Measurements from ENCODE around the gene HOXD10. TPM values are rescaled to one million over a fixed set of nuclear protein-coding genes. Genes with fewer than 3 reads are reported as not detected.

Gene HOXD10
- total and polyA plus RNA-seq, 9 of the 15 experiments (the other 6 are each of a cell fraction or from before 2014, with no cell fraction given) = not detected

DNA sequence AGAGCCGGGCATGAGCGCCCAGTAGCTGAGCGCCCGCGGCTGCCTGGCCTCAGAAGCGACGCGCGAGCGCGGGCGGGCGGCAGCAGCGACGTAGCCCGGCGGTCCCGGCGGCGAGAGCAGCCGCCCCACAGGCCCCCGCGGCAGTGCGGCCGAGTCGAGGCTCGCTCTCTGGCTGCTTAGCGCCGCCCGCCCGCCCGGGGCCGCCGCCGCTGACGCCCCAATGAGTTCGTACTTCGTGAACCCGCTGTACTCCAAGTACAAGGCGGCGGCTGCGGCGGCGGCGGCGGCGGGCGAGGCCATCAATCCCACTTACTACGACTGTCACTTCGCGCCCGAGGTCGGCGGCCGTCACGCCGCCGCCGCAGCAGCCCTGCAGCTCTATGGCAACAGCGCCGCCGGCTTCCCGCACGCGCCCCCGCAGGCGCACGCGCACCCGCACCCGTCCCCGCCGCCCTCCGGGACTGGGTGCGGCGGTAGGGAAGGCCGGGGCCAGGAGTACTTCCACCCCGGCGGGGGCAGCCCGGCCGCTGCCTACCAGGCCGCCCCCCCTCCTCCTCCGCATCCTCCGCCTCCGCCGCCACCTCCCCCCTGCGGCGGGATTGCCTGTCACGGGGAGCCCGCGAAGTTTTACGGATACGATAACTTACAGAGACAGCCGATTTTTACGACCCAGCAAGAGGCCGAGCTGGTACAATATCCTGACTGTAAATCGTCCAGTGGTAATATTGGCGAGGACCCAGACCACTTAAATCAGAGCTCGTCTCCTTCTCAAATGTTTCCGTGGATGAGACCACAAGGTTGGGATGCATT lies 13.8 kb downstream of the HOXD10 start (continued):
- TF ChIP-seq NRF1 (conservative IDR thresholded peaks at IDR 0.05 in 1 of 2, IDR thresholded peaks at IDR 0.05 in 1 of 2) = peak; percentile 86 to 87
- no peak for TF ChIP-seq CHCHD3 (CRISPR knock-in tag; IDR thresholded peaks at IDR 0.05)
- TF ChIP-seq SIN3B (IDR thresholded peaks at IDR 0.05; ENCODE audit: low read depth) = no peak
- TF ChIP-seq, protein P1, sequence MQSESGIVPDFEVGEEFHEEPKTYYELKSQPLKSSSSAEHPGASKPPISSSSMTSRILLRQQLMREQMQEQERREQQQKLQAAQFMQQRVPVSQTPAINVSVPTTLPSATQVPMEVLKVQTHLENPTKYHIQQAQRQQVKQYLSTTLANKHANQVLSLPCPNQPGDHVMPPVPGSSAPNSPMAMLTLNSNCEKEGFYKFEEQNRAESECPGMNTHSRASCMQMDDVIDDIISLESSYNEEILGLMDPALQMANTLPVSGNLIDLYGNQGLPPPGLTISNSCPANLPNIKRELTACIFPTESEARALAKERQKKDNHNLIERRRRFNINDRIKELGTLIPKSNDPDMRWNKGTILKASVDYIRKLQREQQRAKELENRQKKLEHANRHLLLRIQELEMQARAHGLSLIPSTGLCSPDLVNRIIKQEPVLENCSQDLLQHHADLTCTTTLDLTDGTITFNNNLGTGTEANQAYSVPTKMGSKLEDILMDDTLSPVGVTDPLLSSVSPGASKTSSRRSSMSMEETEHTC (IDR thresholded peaks at IDR 0.05) = 0 out of 2 replicates have a peak, but pooled peaks have one; percentile 28
- TF ChIP-seq SMAD4 (CRISPR knock-in tag; conservative IDR thresholded peaks at IDR 0.05) = 0 out of 2 replicates have a peak, but pooled peaks have one; percentile 58
- no peak for TF ChIP-seq ZNF143 (CRISPR knock-in tag; IDR thresholded peaks at IDR 0.05)
- TF ChIP-seq MCM5 (IDR thresholded peaks at IDR 0.05; ENCODE audit: low read depth) = no peak
- no peak for TF ChIP-seq SRSF9 (IDR thresholded peaks at IDR 0.05; ENCODE audit: borderline replicate concordance, low read depth, low read length)
- TF ChIP-seq, protein P2, sequence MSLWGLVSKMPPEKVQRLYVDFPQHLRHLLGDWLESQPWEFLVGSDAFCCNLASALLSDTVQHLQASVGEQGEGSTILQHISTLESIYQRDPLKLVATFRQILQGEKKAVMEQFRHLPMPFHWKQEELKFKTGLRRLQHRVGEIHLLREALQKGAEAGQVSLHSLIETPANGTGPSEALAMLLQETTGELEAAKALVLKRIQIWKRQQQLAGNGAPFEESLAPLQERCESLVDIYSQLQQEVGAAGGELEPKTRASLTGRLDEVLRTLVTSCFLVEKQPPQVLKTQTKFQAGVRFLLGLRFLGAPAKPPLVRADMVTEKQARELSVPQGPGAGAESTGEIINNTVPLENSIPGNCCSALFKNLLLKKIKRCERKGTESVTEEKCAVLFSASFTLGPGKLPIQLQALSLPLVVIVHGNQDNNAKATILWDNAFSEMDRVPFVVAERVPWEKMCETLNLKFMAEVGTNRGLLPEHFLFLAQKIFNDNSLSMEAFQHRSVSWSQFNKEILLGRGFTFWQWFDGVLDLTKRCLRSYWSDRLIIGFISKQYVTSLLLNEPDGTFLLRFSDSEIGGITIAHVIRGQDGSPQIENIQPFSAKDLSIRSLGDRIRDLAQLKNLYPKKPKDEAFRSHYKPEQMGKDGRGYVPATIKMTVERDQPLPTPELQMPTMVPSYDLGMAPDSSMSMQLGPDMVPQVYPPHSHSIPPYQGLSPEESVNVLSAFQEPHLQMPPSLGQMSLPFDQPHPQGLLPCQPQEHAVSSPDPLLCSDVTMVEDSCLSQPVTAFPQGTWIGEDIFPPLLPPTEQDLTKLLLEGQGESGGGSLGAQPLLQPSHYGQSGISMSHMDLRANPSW (CRISPR knock-in tag; IDR thresholded peaks at IDR 0.05) = no peak
- TF ChIP-seq NCOA1 (IDR thresholded peaks at IDR 0.05; ENCODE audit: low read depth) = no peak
- TF ChIP-seq EZH2 (IDR thresholded peaks at IDR 0.05; ENCODE audit: borderline replicate concordance, low read depth, low read length) = no peak
- no peak for TF ChIP-seq TCF3 (CRISPR knock-in tag; IDR thresholded peaks at IDR 0.05)
- TF ChIP-seq NR2F6 (CRISPR knock-in tag; IDR thresholded peaks at IDR 0.05) = no peak
- no peak for TF ChIP-seq ZNF347 (CRISPR knock-in tag; IDR thresholded peaks at IDR 0.05; ENCODE audit: low read depth)
- peak; percentile 75 for TF ChIP-seq EGR1 (conservative IDR thresholded peaks at IDR 0.05)
- TF ChIP-seq GATAD2A (IDR thresholded peaks at IDR 0.05) = no peak
- TF ChIP-seq, protein P3, sequence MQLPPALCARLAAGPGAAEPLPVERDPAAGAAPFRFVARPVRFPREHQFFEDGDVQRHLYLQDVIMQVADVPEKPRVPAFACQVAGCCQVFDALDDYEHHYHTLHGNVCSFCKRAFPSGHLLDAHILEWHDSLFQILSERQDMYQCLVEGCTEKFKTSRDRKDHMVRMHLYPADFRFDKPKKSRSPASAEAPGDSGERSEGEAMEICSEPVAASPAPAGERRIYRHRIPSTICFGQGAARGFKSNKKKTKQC (CRISPR knock-in tag; IDR thresholded peaks at IDR 0.05) = no peak
- TF ChIP-seq TSC22D4 (tag; IDR thresholded peaks at IDR 0.05) = no peak
- TF ChIP-seq CBFA2T3 (IDR thresholded peaks at IDR 0.05) = no peak
- TF ChIP-seq ZNF133 (CRISPR knock-in tag; IDR thresholded peaks at IDR 0.05) = no peak
- TF ChIP-seq, protein P4, sequence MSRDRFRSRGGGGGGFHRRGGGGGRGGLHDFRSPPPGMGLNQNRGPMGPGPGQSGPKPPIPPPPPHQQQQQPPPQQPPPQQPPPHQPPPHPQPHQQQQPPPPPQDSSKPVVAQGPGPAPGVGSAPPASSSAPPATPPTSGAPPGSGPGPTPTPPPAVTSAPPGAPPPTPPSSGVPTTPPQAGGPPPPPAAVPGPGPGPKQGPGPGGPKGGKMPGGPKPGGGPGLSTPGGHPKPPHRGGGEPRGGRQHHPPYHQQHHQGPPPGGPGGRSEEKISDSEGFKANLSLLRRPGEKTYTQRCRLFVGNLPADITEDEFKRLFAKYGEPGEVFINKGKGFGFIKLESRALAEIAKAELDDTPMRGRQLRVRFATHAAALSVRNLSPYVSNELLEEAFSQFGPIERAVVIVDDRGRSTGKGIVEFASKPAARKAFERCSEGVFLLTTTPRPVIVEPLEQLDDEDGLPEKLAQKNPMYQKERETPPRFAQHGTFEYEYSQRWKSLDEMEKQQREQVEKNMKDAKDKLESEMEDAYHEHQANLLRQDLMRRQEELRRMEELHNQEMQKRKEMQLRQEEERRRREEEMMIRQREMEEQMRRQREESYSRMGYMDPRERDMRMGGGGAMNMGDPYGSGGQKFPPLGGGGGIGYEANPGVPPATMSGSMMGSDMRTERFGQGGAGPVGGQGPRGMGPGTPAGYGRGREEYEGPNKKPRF (IDR thresholded peaks at IDR 0.05; ENCODE audit: low read depth, low read length) = no peak
- TF ChIP-seq, protein P5, sequence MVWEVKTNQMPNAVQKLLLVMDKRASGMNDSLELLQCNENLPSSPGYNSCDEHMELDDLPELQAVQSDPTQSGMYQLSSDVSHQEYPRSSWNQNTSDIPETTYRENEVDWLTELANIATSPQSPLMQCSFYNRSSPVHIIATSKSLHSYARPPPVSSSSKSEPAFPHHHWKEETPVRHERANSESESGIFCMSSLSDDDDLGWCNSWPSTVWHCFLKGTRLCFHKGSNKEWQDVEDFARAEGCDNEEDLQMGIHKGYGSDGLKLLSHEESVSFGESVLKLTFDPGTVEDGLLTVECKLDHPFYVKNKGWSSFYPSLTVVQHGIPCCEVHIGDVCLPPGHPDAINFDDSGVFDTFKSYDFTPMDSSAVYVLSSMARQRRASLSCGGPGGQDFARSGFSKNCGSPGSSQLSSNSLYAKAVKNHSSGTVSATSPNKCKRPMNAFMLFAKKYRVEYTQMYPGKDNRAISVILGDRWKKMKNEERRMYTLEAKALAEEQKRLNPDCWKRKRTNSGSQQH (CRISPR knock-in tag; IDR thresholded peaks at IDR 0.05) = no peak
